GM18867 (cell line): ENCODE data around the gene RNF215.

Experiments
- ATAC-seq: cut with Tn5 transposase; IDR thresholded peaks from one replicate; pipeline ENCODE4 v1.9.1; 2021; ENCODE audit warnings: mild to moderate bottlenecking, moderate library complexity; ENCODE audit not compliant: unreplicated experiment

Gene RNF215

DNA sequence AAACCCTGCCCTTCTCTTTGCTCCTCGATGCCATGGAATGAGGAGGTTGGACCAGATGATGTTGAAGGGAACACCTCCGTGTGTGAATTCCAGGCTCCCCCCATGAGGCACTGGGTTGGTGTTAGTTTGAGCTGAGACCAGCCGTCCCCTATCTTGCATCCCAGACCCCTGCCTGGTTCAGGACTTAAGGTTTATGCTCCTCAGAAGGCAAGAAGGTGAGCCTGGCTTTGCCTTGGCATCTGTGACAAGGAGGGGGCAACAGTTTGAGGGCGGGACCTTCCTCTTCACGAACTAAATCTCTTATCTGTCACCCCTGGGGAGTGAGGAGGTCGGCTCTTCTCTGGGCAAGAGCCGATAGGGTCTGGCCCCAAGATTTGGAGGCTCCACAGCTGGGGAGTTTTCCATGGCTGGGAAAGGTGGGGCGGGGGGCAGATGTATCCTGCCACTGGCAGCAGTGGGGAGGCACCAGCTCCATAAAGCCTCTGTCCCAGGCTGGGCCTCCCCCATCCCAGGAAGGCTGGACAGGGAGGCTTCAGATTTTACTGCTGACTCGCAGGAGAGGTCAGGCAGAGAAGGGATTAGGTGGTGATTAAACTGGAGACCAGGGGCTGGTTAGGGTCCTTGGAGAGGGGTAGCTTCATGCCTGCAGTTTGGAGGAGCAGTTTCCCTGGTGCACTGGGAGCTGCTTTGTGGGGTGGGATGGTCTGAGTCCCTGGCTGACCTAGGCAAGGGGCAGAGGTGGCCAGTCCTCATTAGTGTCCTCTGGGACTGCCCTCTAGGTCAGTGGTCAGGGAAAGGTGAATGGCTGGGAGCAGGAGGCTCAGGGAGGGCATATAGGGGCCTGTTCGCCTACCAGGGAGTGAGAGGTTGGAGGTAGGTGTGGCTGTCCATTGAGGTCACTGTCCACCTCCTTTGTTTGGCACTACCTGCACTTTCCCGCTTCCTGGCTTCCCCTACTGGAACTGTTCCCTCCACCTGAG is 10.7 kb upstream of the RNF215 start:
- no peak for ATAC-seq

DNA sequence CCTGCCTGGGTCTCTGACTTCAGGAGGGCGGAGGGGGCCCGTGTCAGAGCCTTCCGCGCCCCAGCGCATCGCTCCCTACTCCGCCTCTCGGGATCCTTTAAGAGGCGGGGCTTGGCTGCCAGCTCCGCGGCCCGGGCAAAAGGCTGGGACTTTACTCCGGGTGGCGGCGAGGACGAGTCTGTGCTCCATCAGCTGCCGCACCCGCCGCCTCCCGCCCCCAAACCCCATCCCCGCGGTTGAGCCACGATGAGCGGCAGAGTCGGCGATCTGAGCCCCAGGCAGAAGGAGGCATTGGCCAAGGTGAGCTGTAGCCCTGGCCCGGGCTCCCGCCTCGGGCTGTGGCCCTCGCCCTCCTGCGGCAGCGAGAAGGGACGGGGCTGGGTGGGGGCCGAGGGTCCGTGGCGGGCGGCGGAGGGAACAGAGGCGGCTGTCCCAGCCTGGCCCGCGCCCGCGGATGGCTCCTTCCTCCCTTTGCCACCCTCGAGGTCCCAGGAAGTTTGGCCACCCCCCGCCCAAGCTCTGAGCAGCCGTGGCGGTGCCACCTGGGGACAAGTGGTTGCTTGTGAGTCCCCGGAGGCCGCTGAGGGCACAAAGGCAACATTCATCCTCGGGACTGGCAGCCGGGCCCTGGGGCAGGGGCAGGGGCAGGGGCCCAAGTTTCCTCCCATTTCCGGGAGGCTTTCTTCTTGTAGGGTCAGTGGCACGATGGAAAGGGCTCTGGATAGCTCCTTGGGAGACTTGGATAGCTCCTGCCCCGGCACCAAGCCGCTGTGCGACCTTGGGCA is 9.9 kb upstream of the RNF215 start, which contains the start of gene SEC14L2:
Gene SEC14L2 (plus strand): TSS at position 148 of the 785 bp plus-strand sequence. CDS start 99 bp downstream, at position 247.
- ATAC-seq, result no peak

DNA sequence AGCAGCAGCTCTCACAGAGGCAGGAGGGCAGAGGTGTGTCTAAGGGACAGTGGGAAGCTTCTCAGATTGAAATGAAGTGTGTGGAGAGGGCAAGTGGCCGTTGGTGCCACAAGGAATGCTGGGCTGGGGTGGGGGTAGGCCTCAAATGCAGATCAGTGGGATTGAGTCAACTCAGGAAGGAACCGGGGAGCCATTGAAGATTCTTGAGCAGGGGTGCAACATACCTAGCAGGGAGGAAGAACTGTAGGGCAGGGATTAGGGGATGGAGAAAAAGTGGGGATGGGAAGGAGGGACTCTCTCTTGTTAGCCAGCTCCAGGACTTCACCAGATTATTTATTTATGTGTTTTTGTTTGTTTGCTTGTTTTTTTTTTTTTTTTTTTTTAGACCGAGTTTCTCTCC is 6.7 kb upstream of the RNF215 start:
- no peak for ATAC-seq

DNA sequence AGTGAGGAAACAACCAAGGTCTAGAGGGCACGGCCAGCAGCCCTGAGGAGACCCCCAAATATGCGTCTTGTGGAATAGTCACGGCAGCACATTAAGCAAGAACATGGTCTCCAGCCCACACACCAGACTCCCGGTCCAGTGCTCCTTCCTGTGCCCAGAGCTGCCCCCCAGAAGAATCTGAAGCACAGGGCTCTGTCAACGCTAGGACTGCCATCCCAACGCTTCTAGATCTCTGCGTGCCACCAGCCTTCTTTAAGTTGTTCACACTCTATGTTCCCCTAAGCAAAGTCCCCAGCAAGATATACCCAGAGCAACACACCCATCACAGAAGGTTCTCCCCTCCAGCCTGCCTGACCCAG is 6.1 kb upstream of the RNF215 start:
- no peak for ATAC-seq

DNA sequence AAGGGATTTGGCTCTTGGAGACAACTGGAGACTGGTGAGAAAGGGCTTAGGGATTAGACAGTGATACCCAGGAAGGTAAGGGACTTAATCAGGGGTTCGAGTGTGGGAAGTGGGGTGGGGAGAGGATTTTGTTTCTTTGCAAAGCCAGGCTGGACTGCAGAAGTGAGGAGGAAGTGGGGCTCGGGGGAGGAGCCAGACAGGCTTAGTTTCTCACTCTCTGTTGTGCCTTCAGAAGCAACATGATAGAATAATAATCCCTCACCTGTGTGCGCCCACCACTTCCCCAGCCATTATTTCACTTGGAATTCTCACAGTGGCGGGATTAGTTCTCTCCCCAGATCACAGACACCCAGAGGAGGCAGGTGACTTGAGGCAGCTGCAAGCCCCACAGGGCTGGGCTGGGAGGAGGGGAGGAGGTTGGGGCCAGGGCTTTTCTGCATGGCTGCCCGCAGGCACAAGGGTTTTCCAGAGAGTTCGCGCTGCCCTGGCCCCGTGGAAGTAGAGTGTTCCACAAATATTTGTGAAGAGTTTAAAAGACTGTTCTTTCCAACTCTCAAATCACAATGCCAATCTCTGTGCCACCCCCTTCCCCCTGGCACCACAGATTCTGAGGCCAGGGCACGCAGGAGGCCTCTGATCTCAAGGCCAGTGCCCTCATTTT is 5.6 kb upstream of the RNF215 start:
- ATAC-seq, result no peak

DNA sequence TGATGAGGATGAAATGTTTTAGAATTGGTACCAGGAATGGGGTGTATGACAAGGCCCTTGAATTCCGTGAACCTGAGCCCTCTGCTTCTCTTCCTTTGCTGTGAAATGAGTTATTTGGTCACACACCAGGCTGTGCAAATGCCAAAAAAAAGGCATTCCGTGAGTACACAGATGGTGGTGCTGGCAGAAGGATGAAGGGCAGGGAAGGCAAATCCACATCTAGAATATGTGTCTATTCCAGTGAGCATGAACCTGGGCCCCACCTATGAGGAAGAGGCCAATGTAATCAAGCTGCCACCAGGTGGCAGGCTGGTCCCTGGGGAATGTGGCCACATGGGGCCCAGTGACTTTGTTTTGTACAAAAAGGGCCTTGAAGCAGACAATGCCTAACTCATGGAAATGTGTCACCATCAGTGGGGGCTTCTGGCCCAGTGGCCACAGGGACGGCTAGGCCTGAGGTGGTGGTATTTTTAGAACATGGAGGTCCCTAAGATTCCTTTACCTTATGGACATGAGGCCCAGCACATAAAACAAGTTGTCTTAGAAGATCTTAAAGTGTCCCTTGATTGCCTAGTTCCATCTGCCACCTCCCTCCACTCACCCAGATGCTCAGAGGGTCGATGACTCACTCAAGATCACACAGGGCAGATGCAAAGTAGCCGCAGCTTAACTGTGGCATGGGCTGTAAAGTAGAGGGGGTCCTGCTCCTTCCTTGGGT is 3.9 kb upstream of the RNF215 start:
- ATAC-seq, result no peak

DNA sequence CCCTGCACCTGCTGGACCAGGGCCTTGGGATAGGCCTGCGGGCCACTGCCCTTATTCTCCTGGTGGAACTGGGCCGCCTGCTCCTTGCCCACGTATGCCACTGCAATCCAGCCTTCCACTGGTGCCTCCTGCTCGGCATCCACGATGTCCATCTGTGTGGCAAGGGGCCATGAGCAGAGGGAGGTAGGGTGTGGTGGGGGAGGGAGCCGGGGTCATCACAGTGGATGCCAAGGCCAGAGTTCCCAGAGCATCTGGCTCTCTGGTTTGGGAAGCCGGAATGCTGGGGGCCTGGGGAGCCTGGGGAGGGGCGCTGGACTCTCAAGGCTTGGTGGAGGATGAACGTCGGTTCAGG is 627 bp downstream of the RNF215 start:
- ATAC-seq, result no peak

DNA sequence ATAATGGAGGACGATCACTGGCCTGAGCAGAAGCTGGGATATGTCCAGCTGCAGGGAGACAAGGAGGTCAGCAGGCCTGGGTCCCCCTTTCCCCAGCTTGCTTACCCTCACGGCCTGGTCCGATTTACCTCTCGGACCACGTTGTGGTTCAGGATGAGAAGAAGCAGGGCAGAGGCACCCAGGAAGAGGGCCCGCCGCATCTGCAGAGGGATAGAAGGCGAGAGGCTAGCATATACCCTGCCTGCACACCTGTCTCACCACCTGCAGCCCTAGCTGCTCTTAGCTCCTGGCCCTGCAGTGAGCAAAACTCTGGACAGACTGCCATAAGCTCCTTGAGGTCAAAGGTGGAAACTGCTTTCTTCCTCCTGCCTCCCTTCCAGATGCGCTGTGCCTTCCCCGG is 1.3 kb downstream of the RNF215 start:
- no peak for ATAC-seq

DNA sequence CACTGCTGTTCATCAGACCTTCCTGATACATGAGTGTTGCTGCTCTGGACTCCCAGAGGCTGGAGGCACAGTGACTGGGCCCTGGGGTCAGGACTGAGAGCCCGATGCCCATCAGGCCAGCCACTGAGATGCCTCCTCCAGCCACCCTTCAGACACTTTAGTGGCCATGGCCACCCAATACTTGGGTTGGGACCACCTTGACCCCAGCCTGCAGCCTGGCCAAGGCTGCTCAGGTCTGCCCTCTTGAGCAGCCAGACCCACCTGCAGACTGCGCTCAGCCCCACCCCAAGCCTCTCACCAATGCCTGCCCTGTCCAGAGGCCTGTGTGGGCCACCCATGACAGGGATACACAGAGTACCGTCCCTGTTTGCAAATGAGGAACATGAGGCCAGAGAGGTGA is 4.2 kb downstream of the RNF215 start:
- ATAC-seq, result no peak

DNA sequence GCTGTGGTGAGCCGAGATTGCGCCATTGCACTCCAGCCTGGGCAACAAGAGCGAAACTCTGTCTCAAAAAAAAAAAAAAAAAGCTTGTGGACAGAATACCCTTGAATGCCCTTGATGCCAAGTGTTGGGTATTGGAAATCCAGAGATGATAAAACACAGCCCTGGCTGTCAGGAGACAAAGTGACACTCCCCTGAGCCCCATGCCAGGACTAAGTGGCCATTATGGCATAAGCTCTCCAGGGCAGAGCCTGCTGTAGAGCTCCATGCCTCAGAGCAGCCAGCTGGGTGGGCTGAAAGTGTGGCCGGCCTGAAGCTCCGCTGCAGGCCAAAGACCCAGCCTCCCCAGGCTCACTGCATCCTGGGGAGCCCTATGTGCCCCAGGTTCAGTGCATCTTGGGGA is 4.9 kb downstream of the RNF215 start:
- ATAC-seq, result no peak

DNA sequence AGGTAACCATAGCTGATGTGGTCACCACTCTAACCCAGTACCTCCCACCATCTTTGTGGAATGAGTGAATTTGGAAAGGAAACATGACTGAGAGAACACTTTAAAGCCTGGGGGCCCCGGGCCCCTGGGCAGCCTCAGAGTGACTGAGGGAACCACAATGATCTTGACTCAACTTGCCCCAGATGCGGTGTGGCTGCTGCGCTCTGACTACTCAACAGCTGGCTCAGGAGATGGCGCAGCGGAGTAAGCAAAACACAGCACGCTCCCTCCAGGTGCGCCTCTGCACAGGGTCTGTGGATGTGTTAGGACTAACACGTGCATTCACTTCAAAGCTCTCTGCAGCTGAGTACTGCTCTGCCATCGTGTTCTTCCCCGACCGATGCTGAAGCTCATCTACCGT is 5.9 kb downstream of the RNF215 start:
- no peak for ATAC-seq

DNA sequence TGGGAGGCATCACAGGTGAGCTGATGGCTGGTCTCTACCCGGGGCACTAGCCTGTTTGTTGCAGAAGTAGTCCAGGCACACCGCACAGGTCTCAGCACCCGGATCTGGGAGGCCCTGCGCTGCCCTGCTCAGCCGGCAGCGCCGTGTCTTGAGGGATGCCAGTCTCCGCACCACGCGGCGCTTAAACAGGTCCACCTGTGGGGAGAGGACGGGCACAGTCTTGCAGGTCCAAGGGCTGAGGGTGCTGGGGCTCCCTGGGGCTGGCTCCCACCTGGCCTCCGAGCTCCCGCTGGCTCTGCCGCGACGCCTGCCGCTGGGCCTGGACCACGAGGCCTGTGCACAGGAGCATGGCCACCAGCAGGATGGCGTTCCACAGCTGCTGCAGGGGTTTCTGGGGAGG is 7.2 kb downstream of the RNF215 start:
- ATAC-seq, result no peak

DNA sequence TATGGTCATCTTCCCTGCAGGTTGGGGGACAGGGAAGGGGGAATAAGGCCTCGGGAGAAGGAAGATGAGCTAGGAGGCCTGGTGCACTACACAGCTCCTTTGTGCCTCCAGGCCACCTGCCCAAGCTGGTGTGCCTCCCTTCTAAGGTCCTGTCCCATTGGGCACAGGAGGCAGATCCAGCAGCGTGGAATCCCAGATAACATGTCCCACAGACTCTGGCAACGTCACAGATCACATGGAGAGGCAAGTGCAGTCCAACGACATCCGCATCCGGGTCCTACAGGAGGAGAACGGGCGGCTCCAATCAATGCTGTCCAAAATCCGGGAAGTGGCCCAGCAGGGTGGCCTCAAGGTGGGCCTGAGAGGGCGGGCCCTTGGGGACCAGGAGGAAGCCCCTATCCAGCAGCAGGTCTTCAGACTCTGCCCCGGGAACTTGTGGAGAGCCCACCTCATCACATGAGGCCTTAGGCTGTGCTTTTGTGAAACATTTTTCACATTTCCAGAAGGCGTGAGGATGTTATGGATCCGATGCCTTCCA is 11.8 kb downstream of the RNF215 start:
- ATAC-seq, result no peak

DNA sequence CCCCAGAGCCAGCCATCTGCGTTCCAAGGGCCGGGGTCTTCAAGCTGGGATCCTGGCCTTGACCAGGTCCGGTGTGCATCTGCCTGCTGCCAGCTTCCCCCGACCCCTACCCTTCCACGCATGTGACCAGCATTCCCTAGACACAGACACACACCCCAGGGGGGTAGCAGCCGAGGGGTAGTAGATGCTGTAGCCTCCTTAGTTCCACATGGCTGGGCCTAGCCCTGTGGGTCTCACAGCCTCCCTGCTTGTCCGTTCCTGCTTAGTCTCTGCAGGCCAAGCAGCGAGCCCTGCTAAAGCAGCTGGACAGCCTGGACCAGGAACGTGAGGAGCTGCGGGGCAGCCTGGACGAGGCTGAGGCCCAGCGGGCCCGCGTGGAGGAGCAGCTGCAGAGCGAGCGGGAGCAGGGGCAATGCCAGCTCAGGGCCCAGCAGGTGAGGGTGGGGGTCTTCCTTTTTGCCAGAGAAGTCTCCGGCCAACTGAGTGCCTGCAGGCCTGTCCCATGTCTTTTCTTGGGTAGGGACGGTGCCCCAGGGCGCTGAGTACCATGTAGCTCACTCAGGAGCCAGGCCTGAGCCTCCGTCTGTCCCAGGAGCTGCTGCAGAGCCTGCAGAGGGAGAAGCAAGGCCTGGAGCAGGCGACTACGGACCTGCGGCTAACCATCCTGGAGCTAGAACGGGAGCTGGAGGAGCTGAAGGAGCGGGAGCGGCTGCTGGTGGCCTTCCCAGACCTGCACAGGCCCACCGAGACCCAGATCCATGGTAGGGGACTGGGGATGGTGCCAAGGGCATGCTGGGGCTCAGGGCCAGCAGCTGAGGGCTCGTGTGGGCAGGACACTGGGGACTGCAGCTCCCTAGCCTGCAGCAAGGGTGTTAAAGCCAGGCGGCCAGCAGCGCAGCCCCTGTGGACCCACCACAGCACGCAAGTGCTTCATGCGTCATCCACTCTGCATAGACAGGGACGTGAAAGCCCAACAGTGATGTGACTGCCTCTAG is 13.6 kb downstream of the RNF215 start:
- ATAC-seq, result no peak

DNA sequence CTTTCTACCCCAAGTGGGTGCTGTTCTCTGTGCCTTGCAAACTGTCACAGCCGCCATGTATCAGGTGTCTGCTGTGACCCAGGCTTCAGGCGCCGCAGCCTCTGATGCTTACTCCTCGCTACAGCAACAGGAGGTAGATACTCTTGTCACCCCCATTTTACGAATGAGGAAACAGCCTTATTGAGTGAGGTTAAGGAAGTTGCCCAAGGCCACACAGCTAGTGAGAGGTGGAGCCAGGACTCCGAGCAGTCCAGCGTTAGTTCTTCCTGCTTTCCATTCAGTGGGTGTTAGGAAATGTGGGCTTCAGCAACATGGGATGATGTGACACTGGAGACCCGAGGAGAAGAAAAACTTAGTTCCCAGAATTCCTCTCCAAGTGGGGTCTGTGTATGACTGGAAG is 14.3 kb downstream of the RNF215 start:
- ATAC-seq, result no peak

DNA sequence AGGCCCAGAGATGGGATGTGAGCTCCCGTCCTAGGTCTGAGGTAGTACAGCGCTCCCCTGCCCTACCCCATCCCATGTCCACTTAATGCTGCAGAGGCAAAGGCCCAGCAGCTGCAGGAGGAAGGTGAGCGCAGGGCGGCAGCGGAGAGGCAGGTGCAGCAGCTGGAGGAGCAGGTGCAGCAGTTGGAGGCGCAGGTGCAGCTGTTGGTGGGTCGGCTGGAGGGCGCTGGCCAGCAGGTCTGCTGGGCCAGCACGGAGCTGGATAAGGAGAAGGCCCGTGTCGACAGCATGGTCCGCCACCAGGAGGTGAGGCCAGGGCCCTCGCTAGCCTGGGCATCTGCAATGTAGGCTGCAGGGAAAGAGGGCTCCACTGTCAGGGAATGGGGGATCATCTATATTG is 15.2 kb downstream of the RNF215 start:
- no peak for ATAC-seq

DNA sequence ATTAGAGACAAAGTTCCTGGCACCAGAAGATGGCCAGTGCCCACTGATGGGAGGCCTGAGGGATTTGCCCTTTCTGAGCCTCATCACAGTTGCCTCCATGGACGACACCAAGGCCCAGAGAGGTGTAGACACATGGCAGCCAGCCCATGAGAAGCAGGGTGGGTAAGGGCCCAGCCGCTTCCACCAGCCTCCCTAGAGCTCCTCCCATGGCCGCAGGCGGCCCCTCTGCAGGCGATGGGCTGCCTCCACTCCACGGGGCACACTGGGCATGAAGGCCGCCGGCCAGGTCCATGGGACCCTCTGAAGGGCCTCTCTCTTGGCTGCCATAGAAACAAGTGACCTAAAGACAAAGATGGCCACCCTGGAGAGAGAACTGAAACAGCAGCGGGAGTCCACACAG is 15.9 kb downstream of the RNF215 start:
- ATAC-seq, result no peak

DNA sequence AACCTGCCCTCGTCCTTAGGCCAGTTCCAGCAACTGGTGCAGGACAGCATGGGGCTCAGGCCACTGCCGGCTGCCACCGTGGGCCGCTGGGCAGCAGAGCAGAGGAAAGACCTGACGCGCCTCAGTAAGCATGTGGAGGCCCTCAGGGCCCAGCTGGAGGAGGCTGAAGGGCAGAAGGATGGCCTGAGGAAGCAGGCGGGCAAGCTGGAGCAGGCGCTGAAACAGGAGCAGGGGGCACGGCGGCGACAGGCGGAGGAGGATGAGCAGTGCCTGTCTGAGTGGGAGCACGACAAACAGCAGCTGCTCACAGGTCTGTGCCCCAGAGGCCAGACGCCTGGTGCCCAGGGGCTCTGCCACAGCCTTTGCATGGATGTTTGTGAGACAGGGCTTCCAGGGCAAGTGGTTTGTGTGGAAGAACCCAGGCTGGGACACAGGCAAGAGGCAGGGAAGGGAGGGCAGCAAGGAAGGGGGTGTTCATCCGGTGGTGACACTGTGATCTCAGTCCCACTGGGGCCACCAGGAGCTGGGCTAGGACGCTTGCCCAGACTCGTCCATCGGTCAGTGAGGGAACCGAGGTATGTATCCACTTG is 16.5 kb downstream of the RNF215 start:
- ATAC-seq, result no peak

DNA sequence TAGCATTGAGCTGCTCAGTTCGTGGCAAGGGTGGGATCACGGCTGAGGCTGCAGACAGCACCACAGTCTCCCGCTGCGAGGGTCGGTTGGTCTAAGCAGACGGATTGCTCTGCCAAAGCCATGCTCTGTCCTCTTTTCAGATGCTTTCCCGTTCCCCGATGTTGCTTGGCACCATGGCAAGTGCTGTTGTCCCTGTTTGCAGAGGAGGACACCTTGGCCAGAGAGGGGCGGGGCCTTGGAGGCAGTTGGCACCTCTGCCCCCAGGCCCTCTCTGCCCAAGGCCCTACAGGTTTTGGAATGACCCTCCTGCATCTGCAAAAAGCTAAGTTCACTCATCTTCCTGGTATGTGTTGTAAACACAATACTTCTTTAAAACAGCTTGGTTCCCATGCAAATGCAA is 18.8 kb downstream of the RNF215 start:
- no peak for ATAC-seq
